ENCODE results near the gene MIF4GD.

- TF ChIP-seq POLR2AphosphoS5 (IDR thresholded peaks at IDR 0.05) = no peak
- no peak for TF ChIP-seq CTCF (IDR thresholded peaks at IDR 0.05)
- TF ChIP-seq POLR2A (IDR thresholded peaks at IDR 0.05) = no peak
Measured at GRCh38 chr17:75219815-75220214, 51.2 kb downstream of the MIF4GD start.
